Activated T-cell treated with anti-CD3 and anti-CD28 coated beads, Interleukin-2, amount 50 U/mL, for 1 hour (primary cell): ENCODE measurements around the gene DENND1A.

ENCODE experiments used
- DNase-seq: peaks from one replicate; pipeline ENCODE4 v3.0.0-alpha.2; 2020

DENND1A gene

DNA sequence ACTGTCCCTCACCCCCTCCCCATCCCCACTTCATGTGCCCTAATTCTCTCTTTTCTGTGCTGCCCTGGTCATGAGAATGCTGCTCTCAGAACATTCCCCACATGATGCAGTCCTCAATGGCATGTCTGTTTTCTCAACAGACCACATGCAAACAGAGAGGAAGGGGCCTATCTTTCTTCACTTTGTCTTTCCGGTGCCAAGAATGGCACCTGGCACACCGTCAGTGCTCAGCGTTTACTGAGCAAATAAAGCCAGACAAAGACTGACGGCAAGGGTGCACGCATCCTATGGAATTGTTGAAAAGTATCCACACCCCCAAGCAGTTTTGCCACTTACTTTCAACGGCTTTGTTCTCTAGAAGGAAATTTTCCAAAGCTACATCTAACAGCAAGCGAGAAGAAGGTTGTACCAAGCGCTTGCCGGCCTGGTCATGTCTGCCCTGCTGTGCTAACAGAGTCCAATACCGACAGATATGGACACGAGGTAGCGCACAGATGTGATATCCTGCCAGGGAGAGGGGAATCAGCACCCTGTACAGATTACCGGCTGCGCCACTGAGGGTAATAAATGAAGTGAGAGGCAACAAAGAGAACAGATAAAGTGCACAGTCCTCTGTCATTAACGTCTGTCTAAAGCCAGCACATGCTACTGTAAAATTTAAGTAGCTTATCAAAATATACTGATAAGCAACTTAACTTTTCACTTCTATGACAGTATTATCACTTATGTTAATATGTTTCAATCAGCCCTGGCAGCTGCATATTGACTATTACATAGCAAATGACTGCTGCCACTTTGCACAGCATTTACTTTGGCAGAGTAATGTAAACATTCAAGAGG lies 251.7 kb downstream of the DENND1A start:
- no peak for DNase-seq

DNA sequence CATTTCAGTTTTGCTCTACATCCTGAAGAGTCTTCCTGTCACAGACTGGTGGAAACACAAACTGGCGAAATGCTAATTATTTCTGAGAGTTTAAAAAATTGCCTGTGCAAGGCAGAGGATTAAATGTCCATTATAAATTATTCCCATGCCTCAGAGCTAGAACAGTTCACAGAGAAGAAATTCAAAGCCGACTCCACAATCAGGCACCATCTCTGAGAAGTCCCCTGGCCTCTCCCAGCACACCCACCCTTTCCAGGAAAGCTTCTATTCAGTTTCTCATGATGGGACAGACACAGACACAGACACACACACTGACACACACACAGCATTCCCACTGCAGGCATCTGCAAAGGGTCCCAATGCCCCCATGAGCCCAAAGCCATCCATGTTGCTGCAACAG lies 253.1 kb downstream of the DENND1A start:
- no peak for DNase-seq

DNA sequence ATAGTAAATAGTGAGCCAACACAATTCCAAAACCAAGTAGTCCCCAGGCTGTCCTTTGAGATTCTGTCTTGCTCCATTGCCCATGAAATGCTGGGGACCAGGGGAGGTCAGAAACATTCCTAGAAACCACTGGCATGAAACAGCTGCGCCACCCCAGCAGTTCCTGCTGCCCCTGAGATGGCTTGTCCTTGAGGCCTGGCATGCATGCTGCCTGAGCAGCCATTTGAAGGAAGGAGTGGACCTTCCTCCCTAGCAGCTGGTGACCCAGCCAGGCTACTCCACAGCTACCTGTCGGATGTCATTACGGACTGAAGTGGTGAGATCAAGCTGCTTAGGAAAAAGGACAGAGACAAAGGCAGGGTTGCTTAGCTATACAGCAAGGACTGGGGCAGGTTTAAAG lies 260.6 kb downstream of the DENND1A start:
- no peak for DNase-seq

DNA sequence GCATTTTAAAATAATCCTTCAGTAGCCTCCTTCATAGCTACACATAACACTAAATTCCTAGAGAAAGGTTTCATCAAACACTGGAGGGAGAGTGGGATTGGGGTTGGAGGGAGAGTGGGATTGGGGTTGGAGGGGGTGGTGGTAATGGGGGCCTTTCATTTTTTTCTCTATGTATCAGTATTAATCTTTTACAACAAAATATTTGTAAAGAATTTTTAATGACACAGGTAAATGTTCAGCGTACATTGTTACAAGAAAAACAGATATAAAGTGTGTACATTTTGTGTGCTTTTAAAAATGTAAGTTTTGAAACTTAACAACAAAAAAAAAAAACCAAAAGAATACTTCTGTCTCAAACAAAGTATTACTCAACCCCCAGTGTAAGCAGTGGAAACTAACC lies 266.4 kb downstream of the DENND1A start:
- no peak for DNase-seq

DNA sequence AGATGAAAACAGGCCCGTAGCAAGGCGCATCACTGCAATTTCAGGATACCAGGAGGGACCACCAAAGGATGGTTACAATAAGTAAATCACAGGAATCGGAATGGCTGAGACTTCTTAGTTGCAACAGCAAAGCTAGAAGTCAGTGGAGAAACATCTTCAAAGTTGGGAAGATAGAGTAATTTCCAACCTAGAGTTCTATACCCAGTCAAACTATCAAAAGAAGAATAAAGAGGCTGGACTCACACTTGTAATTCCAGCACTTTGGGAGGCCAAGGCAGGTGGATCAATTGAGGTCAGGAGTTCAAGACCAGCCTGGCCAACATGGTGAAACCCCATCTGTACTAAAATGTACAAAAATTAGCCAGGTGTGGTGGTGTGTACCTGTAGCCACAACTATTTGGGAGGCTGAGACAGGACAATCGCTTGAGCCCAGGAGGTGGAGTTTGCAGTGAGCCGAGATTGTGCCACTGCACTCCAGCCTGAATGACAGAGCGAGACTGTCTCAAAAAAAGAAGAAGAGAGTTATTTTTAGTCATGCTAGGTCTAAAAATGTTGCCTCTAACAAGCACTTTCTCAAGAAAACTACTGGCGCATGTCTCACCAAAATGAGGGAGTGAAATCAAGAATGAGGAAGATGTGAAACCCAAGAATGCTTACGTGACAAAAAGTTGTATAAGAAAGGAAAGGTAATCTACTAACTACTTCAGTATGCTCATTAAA lies 267.7 kb downstream of the DENND1A start:
- DNase-seq = no peak

DNA sequence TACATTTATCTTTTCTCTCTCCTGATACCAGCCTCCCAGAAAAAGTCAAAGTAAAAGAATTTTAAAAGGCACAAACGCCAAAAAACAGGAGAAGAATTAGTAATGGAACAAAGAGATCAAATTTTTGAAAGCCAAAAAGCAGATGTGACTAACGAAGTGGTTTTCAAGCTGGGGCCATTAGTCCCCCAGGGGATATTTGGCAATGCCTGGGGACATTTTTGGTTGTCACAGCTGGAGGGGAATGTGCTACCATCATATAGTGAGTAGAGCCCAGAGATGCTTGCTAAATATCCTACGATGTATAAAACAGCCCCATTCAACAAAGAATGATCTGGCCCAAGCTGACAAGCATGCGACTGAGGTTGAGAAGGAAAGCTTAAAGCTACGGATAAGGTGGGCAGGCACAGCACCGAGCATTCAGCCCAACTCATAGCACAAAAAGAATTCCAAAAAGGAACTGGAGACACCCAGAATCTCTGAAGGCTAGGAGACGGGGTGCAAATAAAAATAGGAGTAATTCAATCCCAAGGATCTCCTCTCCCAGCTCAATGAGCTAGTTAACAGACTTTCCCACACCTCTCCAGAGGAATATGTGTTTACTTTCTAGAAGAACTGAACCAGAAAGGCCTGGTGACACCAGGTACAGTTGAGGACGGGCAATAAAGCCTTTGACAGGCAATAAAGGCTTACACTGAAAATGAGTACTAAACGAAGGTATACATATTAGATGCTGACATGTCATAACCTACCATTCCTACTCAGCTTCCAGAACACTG lies 269.0 kb downstream of the DENND1A start:
- DNase-seq = no peak

DNA sequence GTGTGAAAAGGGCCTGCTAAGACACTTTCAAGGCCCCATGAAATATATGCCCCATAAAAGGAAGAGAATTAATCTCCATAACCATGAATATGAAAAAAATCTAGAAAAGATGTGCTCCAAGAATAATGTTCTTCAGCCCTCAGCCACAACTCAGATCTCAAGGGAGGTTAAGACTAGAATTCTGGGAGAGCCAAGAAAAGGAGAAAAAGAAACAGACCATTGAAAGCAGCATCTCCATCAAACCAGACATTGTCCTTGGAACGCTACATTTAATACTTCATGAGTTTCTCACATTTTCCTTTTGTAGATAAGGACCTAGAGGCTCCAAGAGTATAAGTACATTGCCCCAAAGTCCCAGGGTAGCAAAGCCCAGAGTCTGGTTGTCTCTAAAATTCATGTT lies 270.6 kb downstream of the DENND1A start:
- no peak for DNase-seq

DNA sequence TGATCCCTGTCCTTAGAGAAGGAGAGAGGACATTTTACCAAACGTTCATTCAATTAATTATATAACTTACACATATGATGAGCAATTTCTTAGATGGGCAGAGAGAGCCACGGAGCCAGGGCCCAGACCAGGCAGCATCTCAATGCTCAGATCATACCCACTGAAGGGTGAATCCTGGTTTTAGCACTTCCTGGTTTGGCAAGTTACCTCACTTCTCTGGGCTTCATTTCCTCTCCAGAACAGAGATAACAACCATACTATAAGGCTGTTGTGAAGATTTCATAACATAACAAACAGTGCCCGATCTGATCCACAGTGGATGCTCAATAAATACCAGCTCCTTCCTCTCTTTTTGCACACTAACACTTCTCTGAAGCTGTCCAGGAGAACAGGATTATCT lies 271.1 kb downstream of the DENND1A start:
- DNase-seq = no peak

DNA sequence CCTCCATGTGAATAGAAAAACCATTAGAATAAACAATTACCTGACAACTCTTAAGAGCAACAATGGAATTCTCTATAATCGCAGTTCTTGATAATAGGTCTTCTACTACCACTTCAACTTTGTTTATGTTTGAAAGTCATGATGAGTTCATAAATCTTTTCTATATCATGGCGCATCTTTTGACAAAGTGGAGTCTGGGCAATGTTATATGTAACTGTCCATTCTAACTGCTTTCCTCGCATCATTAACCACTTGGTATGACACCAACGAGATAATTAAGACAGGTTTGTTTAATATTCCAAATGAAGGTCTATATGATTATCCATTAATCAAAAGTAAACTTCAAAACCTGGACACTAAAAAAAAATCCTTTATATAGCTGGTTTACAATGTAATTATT lies 272.0 kb downstream of the DENND1A start:
- no peak for DNase-seq

DNA sequence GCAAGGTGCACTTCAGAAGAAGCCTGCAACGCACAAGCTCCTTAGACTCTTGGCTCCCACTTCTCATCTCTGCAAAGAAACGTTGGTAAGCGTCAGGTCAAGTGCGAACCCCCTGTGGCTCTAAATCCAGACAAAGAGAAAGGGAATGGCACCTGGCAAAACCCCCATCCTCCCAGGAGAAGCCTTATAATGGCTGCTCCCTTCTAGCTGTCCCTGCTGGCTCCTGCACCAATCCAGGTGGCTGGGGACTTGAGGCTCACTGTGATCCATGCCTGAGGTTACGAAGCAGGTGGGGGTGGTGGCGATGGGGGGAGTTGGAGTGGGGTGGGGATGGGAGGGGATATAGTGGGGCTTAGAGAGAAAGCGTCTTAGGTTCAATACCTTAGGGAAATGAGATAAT lies 272.8 kb downstream of the DENND1A start:
- no peak for DNase-seq

DNA sequence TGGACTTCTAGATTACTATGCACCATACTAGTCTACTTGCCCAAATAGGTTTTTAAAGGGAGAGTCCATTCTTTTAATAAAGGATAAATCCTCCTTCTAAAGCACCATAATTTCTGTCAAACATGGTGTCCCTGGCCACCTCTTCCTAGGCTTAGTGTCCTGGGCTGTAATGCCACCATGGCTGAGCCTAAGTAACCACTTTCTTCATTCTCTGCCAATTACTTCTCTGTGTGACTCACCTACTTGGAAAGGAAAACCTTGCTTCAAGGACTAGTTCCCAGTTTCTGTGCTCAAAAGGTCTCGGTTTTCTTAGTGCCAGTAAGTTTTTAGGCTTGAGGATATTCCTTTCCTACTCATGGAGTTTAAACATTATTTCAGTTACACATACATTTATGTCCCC lies 273.4 kb downstream of the DENND1A start:
- DNase-seq = no peak

DNA sequence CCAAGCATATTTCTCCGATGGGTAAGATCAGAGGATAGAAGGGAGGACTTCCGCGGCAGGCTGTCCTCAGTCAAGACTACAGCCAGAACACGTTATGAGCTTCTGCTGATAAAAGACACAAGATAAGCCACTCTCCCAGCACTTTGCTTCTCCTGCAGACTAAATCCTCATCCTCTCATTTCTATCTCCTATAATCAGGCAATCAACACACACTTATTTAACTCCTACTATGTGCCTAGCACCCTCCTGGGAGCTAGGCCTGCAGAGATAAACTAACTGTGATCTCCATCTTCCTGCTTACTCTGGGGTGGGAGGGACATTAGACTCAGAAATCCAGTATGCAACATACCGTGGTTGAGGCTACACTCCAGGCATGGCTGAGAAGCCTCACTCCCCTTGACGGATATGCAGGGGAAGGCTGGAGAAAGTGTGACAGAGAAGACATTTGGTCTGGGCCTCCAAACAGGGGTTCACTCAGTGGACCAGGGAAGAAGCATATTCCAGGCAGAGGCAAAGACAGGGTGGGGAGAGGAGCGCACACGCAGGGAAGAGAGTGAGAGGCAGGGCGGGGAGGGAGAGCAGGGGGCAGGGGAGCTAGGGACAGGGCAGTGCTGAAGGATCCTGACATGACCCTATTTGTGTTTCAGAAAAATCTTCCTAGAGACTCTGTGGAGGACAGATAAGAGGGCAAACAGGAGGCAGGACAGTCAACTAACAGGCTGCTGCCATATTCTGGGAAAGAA lies 274.1 kb downstream of the DENND1A start:
- no peak for DNase-seq

DNA sequence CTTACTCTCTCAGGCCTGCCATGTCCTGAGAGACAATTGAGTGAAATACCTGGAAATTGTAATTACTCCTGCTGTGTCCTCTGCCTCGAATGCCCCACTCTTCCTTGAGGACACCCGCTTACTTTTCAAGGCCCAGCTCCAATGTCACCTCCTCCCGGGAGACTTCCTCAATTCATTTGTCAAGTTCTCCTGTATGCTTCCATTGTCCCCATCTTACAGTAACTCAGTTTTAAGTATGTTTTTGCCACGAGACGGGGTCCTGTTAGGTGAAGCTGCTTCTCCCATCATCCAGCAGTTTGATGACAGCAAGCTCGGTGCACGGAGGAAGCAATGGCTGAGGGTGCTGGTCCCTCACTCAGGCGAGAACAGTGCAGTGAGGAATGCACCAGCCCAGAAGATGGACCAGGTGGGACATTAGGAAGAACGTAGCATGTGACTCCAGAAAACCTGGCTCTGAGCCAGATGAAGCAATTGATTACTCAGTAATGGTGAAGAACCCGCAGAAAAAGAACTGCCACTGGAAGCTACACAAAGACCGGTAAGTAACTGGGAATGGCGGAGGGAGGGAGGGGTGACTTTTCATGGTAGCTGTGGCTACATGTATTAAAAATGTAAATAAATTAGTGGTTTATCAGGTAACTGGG lies 274.8 kb downstream of the DENND1A start:
- no peak for DNase-seq

DNA sequence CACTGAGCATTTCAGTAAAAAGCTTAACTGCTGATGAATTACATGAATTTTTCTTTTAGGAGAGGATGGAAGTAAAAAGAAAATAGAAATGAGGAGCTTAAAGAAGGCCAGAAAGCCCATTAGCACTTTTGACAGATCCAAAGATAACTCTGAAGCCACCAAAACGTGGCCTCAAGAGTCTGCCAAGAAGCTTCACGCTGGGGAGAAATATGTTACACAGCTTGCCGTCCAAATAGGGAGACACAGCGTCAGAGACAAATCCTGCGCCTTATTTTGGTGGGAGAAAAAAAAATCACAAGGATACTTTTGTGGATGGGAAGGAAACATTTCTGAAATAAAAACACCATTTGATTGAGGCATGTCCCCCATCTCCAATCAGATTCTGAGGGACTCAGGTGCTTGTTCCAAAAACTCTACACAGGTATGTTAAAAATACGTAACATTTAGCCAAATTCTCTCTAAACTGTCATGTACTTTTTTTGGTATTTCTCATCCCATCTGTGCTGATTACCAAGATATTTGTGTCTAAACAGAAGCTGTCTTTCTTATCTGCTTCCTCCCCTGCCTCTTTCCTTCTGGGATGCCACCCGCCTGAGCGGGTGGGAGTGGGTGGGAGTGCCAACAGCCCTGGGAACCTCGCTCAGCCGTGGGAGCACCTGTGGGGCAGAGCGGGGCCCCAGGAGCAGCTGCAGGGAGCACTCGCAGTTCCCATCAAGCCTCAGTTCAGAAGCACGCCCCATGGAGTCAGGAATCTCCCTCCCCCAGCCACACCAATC lies 275.5 kb downstream of the DENND1A start:
- DNase-seq = no peak

DNA sequence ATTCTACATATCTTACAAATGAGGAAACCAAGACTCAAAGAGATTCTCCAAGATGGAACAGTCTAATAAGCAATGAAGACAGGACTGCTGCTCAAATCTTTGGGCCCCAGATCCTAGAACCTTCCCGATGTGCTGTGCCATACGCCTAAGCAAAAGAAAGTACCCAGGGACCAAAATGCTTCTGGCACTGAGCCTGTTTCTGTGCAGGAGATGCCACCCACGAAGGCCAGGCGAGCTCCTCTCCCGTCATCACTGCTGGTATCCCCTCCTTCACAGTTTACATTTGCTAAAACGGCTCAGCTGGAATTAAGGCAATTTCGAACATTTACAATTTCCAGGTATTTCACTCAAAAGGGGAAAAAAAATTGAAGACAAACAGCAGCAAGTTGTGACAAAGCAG lies 277.5 kb downstream of the DENND1A start:
- DNase-seq = no peak

DNA sequence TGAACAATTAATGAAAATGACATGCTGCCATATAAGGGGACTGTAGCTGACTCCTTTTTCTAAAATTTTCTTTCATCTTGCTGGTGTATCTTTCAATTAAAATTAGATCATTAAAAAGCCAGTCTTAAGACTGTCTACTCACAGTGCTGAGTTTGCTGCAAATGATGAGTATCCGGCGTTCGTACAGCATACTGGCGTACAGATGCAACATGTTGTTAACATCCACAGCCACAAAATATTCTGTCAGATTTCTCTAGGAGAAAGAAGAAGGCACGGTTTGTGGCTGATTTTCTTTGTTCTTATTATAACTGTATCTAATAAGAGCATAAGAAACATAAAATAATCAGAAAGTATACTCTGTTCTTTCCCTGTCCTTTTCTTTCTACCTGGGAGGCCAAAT lies 278.1 kb downstream of the DENND1A start:
- DNase-seq = no peak

DNA sequence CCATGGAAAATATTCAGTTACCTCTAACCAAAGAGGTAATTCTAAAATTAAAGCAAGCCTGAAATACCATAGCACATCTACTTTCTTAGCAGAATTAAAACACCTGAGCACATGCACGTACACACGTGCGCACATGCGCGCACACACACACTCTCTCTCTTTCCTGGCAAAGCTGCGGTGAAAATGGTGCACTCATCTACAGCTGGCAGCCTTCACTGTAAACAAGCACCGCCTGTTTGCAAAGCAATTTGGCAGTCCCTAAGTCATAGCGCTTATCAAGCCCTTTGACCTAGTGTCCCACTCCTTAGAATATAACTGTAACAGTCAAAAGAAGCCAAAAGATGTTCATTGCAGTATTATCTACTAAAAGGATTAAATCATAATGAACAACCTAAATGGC lies 278.7 kb downstream of the DENND1A start:
- no peak for DNase-seq

DNA sequence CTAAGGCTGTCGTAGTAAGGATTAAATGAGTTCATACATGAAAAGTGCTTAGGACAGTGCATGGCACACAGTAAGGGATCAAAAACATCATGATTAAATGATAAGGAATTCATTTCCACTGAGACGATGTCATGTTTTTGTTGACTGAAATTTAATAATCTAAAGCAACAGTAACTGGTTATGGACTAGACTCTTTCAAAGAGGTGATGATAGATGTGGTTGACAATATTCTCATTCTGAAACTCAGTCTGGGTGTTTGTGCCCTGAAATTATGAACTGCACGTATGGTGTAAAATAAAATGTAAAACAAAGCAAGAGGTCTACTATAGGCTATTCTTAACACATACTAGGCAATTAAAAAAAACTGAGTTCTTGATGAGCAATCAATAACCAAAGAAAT lies 280.0 kb downstream of the DENND1A start:
- DNase-seq = no peak

DNA sequence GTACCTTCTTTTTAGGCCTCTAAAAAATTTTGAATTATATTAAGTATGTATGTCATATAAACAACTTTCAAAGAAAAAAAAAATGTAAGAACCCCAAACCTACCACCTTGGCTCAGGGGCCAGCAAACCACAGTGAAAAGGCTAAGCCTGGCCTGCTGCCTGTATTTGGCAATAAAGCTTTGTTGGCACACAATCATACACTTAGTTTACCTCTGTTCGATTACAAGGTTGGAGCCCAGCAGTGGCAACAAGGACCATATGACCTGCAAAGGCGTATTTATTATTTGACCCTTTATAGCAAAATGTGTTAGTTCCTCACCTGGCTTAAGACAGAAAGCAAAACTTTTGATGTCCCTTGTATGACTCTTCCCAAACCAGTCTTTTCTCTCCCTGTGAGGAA lies 282.8 kb downstream of the DENND1A start:
- no peak for DNase-seq

DNA sequence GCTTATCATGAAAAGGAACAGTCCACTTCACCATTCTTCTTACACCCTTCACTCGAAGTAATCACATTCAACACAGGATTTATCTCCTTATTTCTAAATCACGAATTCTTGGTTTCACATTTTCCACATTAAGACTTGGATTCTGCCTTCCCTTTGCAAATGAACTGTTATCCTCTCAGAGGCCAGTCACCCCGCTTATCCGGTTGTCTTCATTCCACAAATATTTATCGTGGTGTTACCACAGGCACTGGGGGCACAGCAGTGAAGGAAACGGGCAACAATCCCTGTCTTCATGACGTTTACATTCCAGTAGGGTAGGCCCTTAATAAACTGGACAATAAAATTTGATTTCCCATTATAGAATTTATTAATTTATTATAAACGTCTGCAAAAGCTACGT lies 284.2 kb downstream of the DENND1A start:
- DNase-seq = no peak

DNA sequence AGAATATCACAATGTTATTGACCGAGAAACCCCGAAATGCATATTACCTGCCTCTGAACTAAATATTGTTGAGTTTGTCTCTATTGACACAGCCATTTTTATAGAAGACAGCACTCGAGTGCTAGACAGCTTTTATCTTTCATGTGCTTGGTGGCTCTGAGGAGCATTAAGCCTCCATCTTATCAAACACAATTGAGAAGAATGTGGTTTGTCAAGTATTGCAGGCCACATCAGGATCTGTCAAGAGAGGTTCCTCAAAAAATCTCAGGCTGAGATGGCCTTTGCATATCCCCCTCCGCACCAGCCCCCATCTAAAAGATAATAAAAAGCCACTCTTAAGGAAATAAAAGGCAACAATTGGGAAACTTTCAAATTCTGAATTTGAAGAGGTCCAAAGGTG lies 284.8 kb downstream of the DENND1A start:
- no peak for DNase-seq

DNA sequence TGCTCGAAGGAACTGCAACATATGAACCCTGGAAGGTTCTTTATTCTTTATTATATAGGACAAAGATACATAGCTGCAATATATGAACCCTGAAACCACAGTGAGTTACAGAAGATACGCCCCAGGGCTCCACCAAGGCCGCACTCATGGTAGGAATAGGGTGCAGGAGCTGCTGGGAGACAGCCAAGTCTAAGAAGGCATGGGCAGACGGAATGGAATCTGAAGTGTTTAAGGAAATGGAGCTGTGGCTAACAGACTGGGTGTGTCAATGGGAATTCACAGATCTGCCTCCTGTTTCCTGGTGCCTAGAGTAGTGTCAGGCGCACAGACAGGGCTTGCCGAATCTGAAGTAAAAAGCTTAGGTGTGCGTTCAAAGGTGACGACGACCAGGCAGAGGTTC lies 286.4 kb downstream of the DENND1A start:
- no peak for DNase-seq
